MM.1S (cell line): Measurements from ENCODE around the gene PPP1R12B.
"Not testable (repeated sequence)": the region's sequence is repeated elsewhere in the genome, so short reads cannot be mapped to it uniquely, and the experiment has no call there.

Source experiments
- DNase-seq: peaks from one replicate; pipeline ENCODE4 v3.0.0-alpha.2; 2015
- H2AFZ ChIP-seq: fragments of 300-600 bp; sonication (generic); 2 replicates; pipeline ENCODE4 v1.6.0; 2016; ENCODE audit warnings: antibody characterized with exemption, low read length
- H3F3A ChIP-seq: fragments of 300-600 bp; sonication (generic); 2 replicates; pipeline ENCODE4 v1.6.1; 2016; ENCODE audit warnings: mild to moderate bottlenecking, antibody characterized with exemption, low read length, moderate library complexity, mixed read lengths; ENCODE audit not compliant: insufficient read depth
- H3K27ac ChIP-seq: fragments of 300-600 bp; sonication (generic); 2 replicates; pipeline ENCODE4 v1.5.1; 2016; ENCODE audit warnings: mild to moderate bottlenecking, low read length
- H3K27me3 ChIP-seq: fragments of 300-600 bp; sonication (generic); replicated peaks from 2 replicates; pipeline ENCODE4 v1.6.0; 2016; ENCODE audit warnings: low read length; ENCODE audit not compliant: insufficient read depth
- H3K36me3 ChIP-seq: fragments of 300-600 bp; sonication (generic); replicated peaks from 2 replicates; pipeline ENCODE4 v1.6.1; 2016; ENCODE audit warnings: mild to moderate bottlenecking, low read length, mixed read lengths; ENCODE audit not compliant: insufficient read depth
- H3K4me1 ChIP-seq: fragments of 300-600 bp; sonication (generic); 2 replicates; pipeline ENCODE4 v1.6.1; 2016; ENCODE audit warnings: low read length, mixed read lengths
- H3K4me2 ChIP-seq: fragments of 300-600 bp; sonication (generic); 2 replicates; pipeline ENCODE4 v1.6.0; 2016; ENCODE audit warnings: low read depth, low read length
- H3K4me3 ChIP-seq: fragments of 300-600 bp; sonication (generic); 2 replicates; pipeline ENCODE4 v1.5.1; 2016; ENCODE audit warnings: low read length, mixed read lengths
- H3K79me2 ChIP-seq: fragments of 300-600 bp; sonication (generic); 2 replicates; pipeline ENCODE4 v1.6.1; 2016; ENCODE audit warnings: mixed run types, low read length, mixed read lengths
- H3K9ac ChIP-seq: fragments of 300-600 bp; sonication (generic); 2 replicates; pipeline ENCODE4 v1.6.1; 2016; ENCODE audit warnings: low read length, mixed read lengths
- H3K9me2 ChIP-seq: fragments of 300-600 bp; sonication (generic); replicated peaks from 2 replicates; pipeline ENCODE4 v1.6.1; 2016; ENCODE audit warnings: mild to moderate bottlenecking, low read length, mixed read lengths; ENCODE audit not compliant: insufficient read depth
- H3K9me3 ChIP-seq: fragments of 300-600 bp; sonication (generic); replicated peaks from 2 replicates; pipeline ENCODE4 v1.6.1; 2016; ENCODE audit warnings: mild to moderate bottlenecking, low read length, mixed read lengths; ENCODE audit not compliant: insufficient read depth
- H4K20me1 ChIP-seq: fragments of 300-600 bp; sonication (generic); 2 replicates; pipeline ENCODE4 v1.6.1; 2016; ENCODE audit warnings: mild to moderate bottlenecking, low read length, moderate library complexity, mixed read lengths; ENCODE audit not compliant: insufficient read depth
- EZH2 ChIP-seq: fragments of 300-600 bp; sonication (generic); optimal IDR thresholded peaks from 2 replicates; pipeline ENCODE3; 2017; ENCODE audit warnings: low read depth, mild to moderate bottlenecking, antibody characterized with exemption, low read length, mixed read lengths
- EZH2phosphoT487 ChIP-seq: fragments of 300-600 bp; sonication (generic); IDR thresholded peaks from 2 replicates; pipeline ENCODE4 v1.6.1; 2018; ENCODE audit warnings: antibody characterized with exemption, low read length
- TF ChIP-seq, protein P1 (sequence below): fragments of 300-600 bp; sonication (generic); IDR thresholded peaks from 2 replicates; pipeline ENCODE4 v1.5.1; 2016; ENCODE audit warnings: antibody characterized with exemption, low read length, mixed read lengths

PPP1R12B gene

DNA sequence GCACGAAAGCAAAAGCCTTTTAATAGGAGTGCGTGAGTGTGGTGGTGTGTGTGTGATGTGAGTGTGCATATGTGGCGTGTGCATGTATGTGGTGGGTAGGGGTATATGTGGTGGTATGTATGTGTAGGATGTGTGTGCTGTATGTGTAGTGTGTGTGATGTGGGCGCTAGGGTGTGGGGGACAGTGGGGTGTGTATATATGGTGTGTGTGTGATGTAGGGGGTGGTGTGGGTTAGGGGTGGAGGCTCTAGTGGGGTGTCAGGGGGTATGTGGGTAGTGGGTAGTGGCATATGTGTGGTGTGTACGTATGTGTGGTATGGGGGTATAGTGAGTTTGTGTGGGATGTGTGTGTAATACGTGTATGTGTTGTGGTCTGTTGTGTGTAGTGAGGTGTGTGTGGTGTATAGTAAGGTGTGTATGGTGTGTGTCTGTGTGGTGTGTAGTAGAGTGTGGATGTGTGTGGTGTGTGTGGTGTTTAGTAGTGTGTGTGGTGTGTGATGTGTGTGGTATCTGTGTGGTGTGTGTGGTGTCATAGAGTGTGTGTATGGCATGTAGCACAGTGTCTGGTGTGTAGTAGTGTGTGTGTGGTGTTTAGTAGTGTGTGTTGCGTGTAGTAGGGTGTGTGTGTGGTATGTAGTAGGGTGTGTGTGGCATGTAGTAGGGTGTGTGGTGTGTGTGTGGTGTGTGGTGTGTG lies 275.7 kb downstream of the PPP1R12B start:
- Histone ChIP-seq H3K27me3 (no peaks in the 10 kb centered on the region), H3K9ac (no peak overlapping the region), H3K4me3 (no peak overlapping the region), H3K79me2 (no peaks in the 10 kb centered on the region), H3K4me1 (peaks cover 17% of the 10 kb centered on the region), H3F3A (peaks cover 3% of the 10 kb centered on the region), H3K9me2 (no peaks in the 10 kb centered on the region), H3K4me2 (no peak overlapping the region), H3K9me3 (no peaks in the 10 kb centered on the region), H3K36me3 (no peaks in the 10 kb centered on the region), H3K27ac (no peak overlapping the region), H4K20me1 (no peaks in the 10 kb centered on the region), H2AFZ (no peak overlapping the region)
- TF ChIP-seq EZH2 (no peak), EZH2phosphoT487 (no peak)
- TF ChIP-seq, protein P1, sequence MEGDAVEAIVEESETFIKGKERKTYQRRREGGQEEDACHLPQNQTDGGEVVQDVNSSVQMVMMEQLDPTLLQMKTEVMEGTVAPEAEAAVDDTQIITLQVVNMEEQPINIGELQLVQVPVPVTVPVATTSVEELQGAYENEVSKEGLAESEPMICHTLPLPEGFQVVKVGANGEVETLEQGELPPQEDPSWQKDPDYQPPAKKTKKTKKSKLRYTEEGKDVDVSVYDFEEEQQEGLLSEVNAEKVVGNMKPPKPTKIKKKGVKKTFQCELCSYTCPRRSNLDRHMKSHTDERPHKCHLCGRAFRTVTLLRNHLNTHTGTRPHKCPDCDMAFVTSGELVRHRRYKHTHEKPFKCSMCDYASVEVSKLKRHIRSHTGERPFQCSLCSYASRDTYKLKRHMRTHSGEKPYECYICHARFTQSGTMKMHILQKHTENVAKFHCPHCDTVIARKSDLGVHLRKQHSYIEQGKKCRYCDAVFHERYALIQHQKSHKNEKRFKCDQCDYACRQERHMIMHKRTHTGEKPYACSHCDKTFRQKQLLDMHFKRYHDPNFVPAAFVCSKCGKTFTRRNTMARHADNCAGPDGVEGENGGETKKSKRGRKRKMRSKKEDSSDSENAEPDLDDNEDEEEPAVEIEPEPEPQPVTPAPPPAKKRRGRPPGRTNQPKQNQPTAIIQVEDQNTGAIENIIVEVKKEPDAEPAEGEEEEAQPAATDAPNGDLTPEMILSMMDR = no peak
- no peak for DNase-seq

DNA sequence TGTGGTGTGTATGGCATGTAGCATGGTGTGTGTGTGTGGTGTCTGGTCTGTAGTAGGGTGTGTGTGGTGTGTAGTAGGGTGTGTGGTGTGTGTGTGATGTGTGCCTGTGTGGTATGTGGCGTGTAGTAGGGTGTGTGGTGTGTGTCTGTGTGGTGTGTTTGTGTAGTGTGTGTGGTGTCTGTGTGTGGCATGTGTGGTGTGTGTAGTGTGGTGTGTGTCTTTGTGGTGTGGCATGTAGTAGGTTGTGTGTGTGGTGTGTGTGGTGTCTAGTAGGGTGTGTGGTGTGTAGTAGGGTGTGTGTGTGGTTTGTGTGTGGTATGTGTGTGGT lies 276.2 kb downstream of the PPP1R12B start:
- Histone ChIP-seq H3K9me3 (no peaks in the 10 kb centered on the region), H3K27ac (no peak overlapping the region), H3K9me2 (no peaks in the 10 kb centered on the region), H3F3A (peaks cover 3% of the 10 kb centered on the region), H3K4me1 (peaks cover 20% of the 10 kb centered on the region), H3K36me3 (no peaks in the 10 kb centered on the region), H3K9ac (no peak overlapping the region), H3K27me3 (no peaks in the 10 kb centered on the region), H3K79me2 (no peaks in the 10 kb centered on the region), H3K4me3 (no peak overlapping the region), H4K20me1 (no peaks in the 10 kb centered on the region), H3K4me2 (no peak overlapping the region), H2AFZ (no peak overlapping the region)
- TF ChIP-seq EZH2 (no peak), EZH2phosphoT487 (no peak)
- TF ChIP-seq, protein P1 = no peak
- DNase-seq = no peak

DNA sequence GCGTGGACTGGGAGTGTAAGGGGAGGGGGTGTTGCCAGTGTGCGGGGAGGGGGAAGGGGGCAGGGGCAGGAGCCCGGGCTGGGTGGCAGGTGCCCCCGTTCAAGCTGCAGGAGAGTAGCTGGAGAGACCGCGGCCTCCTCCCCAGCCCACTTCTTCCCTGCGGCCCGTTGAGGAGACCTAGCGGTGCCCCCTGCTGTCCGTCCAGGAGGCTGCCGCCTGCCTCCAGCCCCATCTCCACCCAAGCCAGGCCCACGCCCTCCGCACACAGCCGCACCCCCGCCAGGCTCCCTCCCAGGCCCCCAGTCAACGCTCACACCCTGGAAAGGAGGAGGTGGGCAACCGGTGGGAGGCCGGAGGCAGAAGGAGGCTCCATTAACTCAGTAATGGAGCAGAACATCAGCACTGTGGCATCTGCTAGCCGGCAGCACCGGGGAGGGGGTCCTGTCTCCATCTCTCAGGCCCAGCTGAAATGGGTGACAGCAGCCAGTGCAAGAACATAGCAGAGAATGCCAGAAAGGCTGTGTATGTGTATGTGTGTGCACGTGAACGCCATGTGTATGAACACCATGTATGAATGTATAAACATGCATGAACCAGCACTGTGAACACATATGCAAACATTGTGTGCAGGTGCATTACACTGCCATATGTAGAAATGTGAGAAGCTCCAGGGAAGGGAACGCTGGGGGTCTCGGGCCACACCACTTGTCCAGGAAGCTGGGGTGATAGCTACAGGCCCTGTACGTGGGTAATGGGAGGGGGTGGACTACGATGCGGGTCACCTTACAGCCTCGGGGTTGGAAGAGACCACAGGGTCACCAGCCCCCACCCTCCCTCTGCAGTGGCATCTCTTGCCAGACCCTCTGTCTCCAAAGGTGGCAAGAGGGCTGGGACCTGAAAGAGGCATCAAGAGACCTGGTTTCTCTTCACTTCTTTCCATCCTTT lies 277.2 kb downstream of the PPP1R12B start:
- Histone ChIP-seq H3F3A (peaks cover 3% of the 10 kb centered on the region), H4K20me1 (no peaks in the 10 kb centered on the region), H3K4me3 (no peak overlapping the region), H3K9ac (no peak overlapping the region), H3K9me3 (no peaks in the 10 kb centered on the region), H2AFZ (no peak overlapping the region), H3K36me3 (no peaks in the 10 kb centered on the region), H3K79me2 (no peaks in the 10 kb centered on the region), H3K27ac (no peak overlapping the region), H3K4me2 (no peak overlapping the region), H3K9me2 (no peaks in the 10 kb centered on the region), H3K27me3 (no peaks in the 10 kb centered on the region), H3K4me1 (peaks cover 23% of the 10 kb centered on the region)
- TF ChIP-seq EZH2 = no peak
- TF ChIP-seq, protein P1 = peak; percentile 62
- no peak for TF ChIP-seq EZH2phosphoT487
- DNase-seq = peak; percentile 64

- H4K20me1 ChIP-seq, H3K9me2 ChIP-seq, H3K4me2 ChIP-seq, DNase-seq, H3K9me3 ChIP-seq, H3K36me3 ChIP-seq, H3K4me3 ChIP-seq, H3K79me2 ChIP-seq, H3K9ac ChIP-seq, H3F3A ChIP-seq, H3K27me3 ChIP-seq, H2AFZ ChIP-seq, H3K27ac ChIP-seq: not testable (repeated sequence)
- peaks cover 23% of the 10 kb centered on the region for H3K4me1 ChIP-seq
Measured at GRCh38 chr1:202627036-202627435, 278.5 kb downstream of the PPP1R12B start.
